AG09309 (cell line): ENCODE data around the gene MCTP1.

Experiments
- DNase-seq: peaks from one replicate; pipeline ENCODE4 v3.0.0-alpha.2; 2010; ENCODE audit warnings: low read depth
- H3K4me3 ChIP-seq: 2 replicates; pipeline ENCODE4 v1.5.1; 2011; ENCODE audit warnings: mild to moderate bottlenecking, low read depth, low read length, moderate library complexity; ENCODE audit not compliant: control insufficient read depth
- CTCF ChIP-seq: IDR thresholded peaks from 2 replicates; pipeline ENCODE4 v1.5.1; 2011; ENCODE audit warnings: mild to moderate bottlenecking, low read depth, low read length, inconsistent platforms; ENCODE audit not compliant: insufficient read depth, control insufficient read depth; ENCODE audit errors: missing control alignments

MCTP1 gene

DNA sequence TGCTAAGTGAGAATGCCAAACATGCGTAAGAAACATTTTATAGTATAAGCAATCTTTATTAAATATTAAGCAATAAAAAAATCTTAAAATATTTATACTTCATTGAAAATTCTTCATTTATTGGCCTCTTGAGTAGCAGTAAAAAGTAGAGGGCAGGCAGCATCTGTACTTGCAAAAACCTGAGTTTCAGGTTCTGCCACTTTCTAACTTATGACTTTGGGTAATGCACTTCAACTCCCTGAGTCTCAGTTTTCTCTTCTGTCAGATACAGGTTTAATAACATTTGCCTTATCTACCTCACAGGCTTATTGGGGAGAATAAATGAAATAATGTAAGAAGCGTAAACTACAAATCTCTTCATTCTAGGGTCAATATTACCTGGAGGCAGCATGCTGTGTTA is 19.8 kb upstream of the MCTP1 start:
- no peak overlapping the region for H3K4me3 ChIP-seq
- DNase-seq = no peak
- no peak for TF ChIP-seq CTCF

DNA sequence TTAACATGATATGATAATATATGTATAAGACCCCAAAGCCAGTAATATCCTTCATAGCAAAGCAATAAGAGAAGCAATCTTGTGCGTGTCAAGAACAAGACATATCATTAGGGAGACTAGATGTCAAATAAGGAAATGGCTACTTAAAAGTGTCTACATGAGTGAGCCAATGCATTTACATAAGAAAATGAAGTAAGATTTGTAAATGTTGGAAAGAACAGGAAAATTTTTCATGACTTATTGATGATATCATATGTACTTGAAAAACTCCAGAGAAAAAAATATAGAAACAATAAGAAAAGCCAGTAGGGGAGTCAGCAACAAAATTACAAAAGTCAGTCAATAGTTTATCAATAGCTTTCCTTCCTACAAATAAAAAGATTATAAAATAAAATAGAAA is 13.8 kb upstream of the MCTP1 start:
- H3K4me3 ChIP-seq = no peak overlapping the region
- DNase-seq = no peak
- TF ChIP-seq CTCF = no peak

GRCh38 chr5:95296291-95296690 is 11.4 kb upstream of the MCTP1 start:
- H3K4me3 ChIP-seq = no peak overlapping the region
- no peak for TF ChIP-seq CTCF
- no peak for DNase-seq

GRCh38 chr5:95285409-95285755 is 488 bp upstream of the MCTP1 start:
- DNase-seq = no peak
- no peak for TF ChIP-seq CTCF
- no peak overlapping the region; the same call in 1 of the 2 replicates for H3K4me3 ChIP-seq

DNA sequence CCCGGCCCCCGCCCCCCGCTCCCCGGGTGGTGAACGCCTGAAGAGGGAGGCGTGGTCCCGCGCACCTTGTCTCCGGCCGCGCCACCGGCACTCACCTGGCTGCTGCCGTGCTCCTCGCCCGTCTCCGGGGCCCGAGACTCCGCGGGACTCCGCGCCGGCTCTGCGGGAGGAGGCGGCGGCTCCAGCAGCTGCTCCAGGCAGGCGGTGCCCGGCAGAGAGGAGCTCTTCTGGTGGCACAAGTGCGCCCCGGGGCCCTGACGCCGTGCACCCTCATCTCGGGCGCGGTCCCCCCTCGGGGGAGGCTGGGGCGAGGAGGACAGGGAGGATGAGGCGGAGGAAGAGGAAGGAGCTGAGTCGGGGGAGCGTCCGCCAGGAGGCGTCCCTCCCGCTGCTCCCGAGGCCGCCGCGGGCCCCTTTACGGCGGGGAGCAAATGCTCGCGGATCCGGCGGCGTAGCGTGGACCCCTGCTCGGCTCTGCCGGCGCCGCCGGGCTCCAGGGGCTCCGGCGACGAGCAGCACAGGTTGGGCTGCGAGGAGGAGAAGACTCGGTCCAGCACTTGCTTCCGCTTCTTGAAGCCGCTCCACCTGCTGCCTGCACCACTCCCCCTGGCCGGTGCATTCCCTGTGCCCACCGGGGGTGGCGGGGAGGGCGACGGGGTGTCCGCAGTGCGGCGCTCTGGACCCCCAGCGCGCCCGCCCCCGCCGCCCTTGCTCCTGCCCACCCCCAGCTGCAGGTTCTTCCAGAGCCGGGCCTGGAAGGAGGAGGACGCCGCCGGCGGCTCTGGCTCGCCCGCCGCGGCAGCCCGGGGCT is 928 bp downstream of the MCTP1 start:
- no peak for DNase-seq
- peak overlapping the region; percentile 47 for H3K4me3 ChIP-seq
- peak; percentile 49 for TF ChIP-seq CTCF

DNA sequence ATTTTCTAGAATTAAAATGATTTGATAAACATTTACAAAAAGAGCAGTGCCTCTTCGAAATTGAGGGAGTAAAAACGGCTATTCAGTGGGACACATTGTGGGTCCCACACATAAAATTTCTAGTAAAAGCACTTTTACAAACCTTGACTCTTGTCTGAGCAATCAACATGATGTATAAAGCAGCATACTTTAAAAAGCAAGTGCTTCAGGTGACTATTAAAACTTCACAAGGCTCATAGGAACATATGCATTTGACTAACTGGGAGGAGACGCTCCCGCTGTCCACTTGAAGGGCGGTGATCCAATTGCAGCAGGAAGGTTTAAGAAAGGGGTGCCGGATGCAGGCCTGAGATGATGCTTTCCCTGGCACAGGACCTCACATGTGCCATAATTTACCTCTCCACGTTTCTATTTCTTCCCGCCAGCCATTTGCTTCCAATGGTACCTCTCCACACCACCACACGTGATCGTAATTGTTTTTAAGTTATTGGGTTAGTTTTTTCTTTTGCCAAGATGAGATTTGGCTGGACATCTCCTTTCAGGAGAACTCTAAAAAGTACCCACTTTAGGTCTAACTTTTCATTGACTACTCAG is 1.8 kb downstream of the MCTP1 start:
- H3K4me3 ChIP-seq = no peak overlapping the region
- no peak for TF ChIP-seq CTCF
- no peak for DNase-seq

DNA sequence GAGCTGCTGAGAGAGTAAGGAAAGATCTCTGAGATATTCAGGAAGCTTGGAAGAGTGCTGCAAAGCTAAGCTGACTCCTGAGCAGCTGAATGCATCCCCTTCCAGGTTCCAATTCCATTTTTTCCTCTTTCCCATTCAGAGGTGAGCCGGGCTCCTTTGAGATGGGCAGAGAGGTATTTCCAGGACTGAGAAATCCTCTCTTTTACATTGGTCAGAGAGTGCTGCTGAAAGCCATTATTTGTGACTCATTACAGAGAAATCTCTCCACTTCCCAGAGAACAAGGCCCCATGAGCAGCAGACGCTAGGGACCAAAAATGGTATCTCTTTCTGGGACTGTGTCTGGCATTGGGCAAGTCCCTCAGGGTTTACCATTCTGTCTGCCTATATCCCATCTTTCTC is 3.7 kb downstream of the MCTP1 start:
- H3K4me3 ChIP-seq = no peak overlapping the region
- no peak for DNase-seq
- no peak for TF ChIP-seq CTCF
